Measurements from ENCODE around the gene SUSD5. TPM values are rescaled to one million over a fixed set of nuclear protein-coding genes. Genes with fewer than 3 reads are reported as not detected.
"Not testable (repeated sequence)": the region's sequence is repeated elsewhere in the genome, so short reads cannot be mapped to it uniquely, and the experiment has no call there.

The SUSD5 gene
- total RNA-seq, 1 donor from 2014 or later, result 3.5 TPM

DNA sequence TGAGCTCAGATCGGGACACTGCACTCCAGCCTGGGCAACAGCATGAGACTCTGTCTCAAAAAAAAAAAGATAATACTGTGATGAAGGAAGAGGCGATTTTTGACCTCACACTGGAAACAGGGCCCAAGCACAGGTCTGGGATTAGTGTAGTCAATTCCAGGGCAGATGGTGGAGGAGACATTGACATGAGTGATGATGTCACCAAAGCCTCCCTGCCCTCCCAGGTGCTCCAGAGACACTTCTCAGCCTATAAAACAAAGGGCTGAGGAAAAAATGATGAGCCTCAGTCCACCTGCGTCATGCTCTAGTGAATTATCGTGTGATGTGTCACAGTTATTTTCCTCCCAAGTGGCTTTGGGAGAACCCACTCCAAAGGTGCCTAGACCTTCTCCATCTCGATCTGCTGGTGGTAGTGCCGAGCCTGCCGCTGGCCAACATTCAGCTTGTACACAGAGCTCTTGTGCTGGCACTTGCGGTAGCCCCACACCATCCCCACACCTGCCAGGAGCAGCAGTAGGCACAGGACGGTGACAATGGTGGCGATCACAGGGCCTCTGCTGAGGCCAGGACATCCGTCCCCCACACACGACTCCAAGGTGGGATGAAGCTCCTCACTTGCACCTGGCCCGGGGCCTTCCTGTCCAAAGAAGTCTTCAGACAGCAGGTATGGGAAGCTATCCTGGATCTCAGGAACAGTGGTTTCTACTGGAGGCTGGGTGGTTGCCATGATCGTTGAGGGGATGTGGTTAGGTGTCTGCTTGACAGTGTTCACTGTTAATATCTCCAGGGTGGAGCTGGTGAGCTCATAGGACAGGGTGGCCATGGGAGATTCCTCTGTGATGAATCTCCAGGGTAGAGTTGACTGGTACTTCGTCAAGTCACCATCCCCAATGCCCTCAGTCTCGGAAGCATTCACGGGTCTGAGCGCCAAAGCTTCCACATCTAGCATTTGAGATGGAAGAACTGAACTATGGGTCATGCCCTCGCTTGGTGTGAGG lies 65.9 kb downstream of the SUSD5 start:
- DNase-seq, result no peak

DNA sequence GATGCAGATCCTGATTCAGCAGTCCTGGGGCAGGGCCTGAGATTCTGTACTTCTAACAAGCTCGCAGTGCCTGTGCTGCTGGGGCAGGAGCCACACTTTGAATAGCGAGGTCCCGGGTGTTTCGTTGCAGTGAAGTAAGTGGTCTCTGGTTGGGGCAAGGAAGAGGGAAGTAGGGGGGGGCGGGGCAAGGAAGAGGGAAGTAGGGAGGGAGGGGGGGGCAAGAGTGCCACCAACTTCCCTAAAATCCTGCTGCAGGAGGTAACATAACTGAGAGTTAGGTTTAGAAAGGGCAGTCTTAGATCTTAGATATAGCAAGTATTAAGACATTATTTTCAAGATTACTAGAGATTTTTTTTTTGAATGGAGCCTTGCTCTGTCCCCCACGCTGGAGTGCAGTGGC lies 69.3 kb downstream of the SUSD5 start:
- no peak for DNase-seq

DNA sequence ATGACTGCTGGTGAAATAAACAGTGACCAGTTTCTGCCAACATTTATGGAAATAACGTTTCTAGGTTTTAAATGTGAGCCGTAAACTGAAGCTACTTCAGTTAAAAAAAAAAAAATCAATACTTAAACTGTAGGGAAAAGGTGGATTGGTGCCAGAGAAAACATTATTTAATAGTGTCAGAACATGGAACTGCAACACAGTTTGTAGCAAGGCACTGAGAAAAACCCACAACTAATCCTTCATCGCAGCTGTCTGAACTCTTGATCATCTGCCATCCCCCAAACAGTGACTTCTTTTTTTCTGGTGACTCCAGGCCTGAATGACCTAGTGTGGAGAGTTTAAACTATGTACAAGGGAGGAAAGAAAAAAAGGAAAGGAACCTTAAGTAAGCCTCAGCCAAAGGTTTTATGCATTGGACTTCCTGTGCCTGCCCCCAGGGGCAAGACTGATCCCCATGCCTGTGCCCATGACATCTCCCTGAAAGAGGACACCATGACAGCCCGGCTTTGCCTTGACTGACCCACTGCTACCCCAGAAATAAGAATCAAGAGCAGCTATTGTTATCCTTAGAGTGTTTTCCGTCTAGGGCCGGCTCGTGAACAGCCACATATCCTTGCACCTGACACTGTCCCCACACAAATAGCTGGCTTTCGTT lies 71.7 kb downstream of the SUSD5 start:
- peak; percentile 92 for DNase-seq

DNA sequence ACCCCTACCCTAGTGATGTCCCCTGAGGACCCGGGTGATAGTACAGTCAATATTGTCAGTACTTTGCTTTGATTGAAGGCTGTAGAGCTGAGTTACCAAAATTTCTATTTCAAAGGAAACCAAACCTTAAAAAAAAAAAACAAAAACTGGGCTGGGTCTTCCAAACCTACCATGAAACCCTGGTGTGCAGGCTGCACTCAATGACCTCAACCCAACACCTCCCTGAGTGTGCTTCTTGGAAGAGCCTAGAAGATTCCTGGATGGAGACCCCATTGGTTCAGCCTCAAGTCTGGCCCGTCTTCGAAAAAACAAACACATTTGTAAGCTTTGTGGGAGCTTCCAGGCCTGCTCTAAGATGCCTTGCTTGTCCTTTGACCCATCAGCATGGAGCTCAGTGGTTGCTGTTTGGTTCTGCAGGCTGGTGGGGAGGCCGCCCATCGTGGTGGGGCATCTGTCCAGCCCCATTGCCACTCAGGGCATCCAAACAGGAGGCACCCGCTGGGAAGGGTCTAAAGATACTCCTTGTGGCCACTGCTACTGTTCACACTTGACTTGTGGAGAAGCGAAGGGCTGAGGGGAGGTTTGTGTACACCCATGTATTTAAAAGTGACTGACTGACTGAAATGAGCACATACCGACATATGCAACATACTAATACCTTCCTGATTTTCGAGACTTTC lies 72.6 kb downstream of the SUSD5 start:
- no peak for DNase-seq

DNA sequence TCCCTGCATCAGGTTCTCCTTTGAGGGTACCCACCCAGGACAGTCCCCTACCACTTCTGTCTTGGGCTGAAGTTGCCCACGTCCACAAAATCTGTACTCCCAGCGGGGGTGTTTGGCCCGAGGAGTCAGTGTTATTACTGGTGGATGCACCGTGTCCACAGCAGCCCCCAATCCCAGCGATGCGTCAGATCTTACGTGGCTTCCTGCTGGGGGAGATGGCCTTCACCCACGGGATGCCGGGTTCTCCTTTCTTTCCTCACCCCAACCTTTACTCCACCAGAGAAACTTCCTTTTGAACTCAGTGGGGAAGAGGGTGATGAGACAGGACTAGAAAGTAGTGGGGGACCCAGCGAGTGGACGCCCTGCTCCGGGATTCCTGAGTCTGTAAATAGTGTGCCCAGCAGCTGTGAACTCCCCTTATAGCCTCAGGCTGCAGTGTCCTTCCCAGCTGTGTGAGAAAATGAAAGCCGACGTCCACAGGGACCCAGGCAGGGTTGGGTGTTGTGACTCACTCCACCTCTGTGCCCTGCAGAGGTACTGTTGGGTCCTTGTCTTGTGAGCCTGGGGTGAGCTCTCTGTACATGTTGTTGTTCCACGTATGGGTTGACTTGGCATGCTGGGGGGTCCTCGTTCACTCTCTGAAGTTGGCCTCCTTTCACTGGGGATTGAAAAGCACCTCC lies 73.2 kb downstream of the SUSD5 start:
- no peak for DNase-seq

DNA sequence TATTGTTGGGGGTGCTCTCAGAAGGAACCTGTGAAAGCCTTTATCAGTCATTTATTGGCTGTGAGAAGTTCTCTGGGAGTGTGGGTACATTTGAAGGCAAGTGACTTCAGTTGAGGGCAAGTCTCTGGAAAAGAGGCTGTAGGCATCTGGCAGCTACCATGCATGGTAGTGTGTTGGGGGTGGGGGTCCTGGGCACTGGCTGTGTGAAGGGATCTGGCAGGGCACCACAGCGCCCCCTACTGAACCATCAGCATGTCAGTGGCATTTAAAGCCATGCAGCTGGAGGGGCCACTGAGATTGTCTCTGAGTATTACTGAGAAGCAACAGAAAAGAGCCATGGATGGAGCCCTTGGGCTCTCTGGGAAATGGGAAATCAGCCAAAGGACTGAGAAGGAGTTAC lies 74.2 kb downstream of the SUSD5 start:
- DNase-seq, result no peak

DNA sequence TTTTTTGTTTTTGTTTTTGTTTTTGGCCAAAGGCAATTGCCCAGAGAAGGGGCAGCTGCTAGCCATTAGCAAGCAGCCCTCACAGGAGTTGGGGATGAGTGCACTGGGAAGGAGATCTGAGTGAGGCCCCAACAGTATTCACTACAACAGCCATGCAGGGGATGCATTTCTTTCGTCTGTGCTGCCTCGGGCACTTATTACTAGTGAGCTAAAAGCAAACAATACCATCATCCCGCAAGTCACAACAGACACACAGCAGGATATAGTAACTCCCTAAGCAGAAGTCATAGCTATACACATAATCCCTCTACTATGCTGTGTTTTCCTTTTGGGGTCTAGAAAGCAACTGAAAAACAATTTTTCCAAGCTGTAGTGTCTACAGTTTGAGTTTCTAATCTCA lies 77.6 kb downstream of the SUSD5 start:
- peak; percentile 32 for DNase-seq

DNA sequence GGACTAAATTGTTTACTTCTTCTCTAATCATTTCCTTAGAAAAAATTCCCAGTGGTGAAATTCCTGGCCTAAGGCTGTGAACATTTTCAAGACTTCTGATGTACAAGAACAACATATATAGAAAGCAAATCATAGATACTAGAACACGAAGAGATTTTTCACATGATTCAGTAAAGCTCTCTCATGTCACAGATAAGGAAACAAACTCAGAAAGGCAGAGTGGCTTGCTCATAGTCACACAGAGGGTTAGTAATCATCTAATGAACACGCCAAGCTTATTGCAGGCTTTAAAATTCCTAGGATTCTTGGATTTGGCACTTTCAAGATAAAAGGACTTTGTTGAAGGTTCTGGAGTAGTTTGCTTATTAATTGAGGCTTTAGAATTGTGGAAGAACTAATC lies 78.6 kb downstream of the SUSD5 start:
- no peak for DNase-seq

DNA sequence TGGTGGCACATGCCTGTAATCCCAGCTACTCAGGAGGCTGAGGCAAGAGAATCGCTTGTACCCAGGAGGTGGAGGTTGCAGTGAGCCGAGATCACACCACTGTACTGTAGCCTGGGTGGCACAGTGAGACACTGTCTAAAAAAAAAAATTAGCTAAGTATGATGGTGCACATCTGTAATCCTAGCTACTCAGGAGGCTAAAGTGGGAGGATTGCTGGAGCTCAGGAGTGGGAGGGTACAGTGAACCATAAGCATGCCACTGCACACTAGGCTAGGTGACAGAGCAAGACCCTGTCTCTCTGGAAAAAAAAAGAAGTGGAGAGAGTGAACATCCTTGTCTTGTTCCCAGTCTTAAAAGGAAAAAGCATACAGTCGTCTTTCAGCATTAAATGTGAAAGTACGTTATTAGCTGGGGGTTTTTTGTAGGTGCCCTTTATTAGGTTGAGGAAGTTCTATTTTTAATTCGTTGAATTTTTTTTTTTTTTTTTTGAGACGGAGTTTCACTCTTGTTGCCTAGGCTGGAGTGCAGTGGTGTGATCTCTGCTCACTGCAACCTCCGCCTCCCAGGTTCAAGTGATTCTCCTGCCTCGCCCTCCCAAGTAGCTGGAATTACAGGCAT lies 79.5 kb downstream of the SUSD5 start:
- not testable (repeated sequence) for DNase-seq

DNA sequence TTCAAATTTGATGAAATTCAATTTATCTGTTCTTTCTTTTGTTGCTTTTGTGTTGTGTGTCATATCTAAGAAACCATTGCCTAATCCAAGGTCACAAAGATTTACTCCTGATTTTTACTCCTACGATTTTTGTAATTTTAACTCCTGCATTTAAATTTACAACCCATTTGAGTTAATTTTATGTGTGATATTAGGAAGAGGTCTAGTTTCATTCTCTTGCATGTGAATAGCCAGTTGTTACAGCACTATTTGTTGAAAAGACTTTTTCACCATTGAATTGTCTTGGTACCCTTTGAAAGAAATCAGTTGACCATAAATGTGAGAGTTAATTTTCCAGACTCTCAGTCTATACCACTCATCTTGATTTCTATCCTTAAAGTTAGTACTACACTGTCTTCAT lies 80.9 kb downstream of the SUSD5 start:
- no peak for DNase-seq

DNA sequence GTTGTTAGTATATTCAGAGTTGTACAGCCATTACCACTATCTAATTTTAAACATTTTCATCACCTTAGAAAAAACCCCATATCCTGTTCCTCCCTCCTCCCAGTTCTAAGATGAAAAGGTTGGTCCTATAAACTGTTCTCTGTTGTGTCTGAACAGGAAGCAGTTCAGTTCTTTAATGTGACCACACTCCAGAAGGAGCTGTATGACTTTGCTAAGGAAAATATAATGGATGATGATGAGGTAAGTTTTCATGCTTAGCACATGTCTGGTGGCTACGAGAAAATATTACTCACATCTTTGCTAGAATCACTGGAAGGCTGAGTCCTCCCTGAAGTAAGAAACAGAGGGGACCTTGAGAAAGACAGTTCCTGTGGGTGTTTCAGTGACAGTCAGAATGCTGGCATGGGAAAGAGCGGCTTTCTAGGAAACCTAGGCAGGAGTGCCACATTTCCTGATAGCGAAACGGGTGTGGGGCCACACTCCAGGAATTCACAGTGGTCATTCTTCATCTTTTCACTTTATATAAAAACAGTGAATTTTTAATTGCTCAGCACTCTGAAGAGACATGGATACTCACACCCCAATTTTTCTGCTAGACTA lies 84.5 kb downstream of the SUSD5 start:
- no peak for DNase-seq

DNA sequence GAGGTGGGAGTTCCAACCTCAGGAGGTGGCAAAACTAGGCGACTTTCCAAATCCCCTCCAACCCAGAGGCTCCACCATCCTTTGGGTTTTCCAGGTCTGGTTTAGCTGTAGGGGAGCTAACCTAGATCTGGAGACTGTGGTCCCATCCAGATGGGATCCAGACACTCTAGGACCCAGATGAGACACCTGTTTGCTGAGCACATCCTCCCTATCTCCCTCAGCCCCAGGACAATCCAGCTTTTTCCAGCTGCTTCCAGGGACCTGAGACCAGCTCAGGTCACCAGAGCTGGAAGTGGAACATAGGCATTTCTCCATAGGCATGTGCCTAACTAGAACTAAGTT lies 86.6 kb downstream of the SUSD5 start:
- DNase-seq, result no peak

DNA sequence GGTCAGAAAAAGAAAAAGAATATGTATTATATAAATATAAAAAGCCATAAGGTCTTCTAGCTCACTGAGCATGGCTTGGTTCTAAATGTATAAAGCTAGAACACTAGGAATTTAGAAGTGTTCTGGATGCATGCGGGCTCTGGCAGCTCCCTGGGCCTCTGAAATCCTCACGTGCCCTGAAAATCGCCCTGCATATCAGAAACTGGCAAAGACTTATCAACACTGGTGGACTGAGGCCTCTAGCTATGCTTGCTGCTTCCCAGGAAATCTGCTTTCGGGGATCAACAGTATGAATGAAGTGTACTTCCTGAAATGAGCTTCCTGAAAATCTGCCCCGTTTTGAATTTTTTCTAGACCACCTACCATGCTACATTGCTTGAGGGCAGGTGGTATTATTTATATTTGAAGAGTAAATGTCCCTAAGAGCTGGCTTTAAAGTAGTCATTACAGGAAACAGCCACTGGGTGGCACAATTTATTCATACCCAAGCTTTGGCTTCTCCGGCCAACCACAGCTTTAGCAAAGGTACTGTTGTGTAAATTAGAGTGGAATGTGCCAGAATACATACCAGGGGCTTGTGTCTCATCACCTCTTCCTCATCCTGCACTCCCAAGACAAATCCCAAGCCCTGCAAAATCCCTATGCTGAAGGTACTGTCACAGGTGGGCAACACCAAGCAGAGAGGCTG lies 87.1 kb downstream of the SUSD5 start:
- peak; percentile 82 for DNase-seq

DNA sequence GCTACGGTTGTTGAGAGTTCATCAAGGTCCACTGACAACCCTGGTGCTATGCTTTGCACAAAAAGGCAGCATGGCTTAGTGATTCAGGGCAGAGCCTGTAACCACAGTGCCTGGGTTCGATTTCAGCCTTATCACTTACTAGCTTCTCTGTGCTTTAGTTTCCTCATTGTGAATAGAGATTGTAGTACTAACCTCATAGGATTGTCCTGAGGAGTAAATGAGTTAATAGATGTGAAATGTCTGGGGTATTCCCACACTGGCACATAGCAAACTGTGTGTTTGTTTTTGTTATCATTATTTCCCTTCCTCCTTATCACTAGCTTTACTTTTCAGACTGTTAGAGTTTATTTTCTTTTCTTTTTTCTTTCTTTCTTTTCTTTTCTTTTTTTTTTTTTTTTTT lies 88.5 kb downstream of the SUSD5 start:
- no peak for DNase-seq

DNA sequence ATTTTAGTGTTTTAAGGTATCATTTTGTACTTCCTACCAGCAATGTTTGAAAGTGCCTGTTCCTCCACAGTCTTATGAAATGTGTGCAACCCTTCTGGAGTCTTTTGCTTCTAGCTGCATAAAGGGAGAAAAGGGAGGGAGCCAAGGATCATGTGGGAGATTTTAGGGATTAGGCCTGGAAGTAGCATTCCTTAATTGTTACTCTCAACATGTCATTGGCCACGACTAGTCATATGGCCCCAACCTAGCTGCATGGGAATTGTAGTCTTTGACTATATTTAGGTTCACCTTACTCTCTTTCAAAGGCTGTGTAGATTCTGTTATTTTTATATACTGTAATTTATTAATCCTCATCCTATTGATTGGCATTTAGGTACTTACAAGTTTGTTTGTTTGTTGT lies 89.9 kb downstream of the SUSD5 start:
- DNase-seq, result no peak

DNA sequence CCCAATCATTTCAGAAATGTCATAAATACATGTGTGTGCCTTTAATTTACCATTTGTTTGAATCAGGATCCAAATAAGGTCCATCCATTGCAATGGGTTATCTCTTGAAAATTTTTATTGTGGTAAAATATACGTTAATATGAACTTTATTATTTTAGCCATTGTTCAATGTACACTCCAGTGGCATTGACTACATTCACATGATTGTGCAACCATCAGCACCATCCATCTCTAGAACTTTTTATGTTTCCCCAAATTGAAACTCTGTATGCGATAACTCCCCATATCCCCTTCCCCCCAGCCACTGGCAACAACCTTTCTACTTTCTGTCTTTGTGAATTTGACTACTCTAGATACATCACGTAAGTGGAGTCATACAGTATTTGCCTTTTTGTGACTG lies 92.8 kb downstream of the SUSD5 start:
- no peak for DNase-seq

DNA sequence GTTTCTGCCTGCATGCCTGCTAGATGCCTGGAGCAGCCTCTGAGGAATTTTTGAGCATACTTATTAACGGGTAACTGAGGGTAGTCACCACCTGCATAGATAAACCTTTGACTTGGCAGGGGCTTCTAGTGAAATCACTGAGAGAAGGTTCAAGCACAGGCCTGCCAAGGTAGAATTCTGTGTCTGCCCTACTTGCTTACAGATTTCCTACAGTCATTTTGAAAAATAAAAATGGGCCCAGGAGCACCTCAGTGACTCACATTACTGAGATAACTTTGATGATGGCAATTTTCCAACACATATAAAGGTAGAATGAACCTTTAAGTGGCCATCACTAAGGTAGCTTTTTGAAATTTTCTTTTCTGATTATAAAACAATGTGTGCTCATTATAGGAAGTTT lies 94.0 kb downstream of the SUSD5 start:
- DNase-seq, result no peak

DNA sequence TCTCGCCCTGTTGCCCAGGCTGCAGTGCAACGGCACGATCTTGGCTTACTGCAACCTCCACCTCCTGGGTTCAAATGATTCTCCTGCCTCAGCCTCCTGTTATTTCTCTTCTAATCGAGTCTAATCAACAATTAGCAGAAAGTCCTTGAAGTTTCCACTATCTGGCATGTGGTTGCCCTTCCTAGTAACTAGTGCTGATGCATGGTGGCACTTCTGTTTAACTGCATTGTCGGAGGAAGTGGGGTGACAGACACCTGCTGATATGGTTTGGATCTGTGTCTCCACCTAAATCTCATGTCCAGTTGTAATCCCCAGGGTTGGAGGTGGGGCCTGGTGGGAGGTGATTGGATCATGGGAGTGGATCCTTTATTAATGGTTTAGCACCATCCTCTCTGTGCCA lies 95.6 kb downstream of the SUSD5 start:
- no peak for DNase-seq

DNA sequence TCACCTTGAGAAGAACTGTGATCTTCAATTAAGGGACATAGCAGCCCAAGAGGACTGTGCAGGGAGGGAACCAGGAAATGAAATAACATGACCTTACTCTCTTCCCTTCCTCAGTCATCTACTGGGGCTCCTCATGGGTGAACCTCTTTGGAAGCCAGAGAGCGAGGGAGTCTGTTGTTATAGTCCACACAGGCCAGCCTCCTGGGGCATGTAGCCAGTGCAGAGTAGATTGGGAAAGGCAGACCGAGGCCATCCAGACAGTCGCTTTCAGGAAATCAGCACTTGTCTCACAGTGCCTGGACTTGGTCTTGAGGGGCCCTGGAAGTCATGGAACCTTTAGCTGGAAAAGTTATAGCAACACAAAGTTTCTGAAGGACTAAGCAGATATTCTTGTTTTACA lies 98.7 kb downstream of the SUSD5 start:
- DNase-seq, result no peak

DNA sequence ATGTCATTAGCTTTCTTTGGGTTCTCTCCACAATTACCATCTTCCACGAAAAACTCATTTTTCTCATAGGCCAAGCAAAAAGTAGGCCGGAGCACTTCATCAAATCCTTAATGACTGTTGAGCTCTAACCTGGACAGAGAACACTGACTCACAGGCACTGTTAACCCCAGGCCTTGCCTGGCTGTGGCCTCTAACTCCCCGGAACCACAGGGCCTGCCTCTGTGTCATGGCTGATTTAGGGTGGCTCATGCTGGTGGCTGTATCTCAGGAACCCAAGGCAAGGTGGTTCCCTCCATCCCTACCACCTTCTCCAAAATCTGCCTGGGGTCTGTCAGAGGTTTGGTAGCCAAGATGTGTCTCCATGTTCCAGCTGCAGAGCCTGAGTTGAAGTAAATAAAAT lies 101.1 kb downstream of the SUSD5 start:
- DNase-seq, result no peak
